Duodenal mucosa (tissue), 2 donors: ENCODE results near the gene SIL1.
"Not testable (repeated sequence)": the region's sequence is repeated elsewhere in the genome, so short reads cannot be mapped to it uniquely, and the experiment has no call there.

Source experiments
- H3K27ac ChIP-seq: one replicate; pipeline ENCODE4 v1.7.0; 2013; ENCODE audit warnings: low read depth, low read length
- H3K27me3 ChIP-seq, 2 donors: one replicate each; pipeline ENCODE4 v1.7.0; 2013; ENCODE audit warnings: low read length in 2 of 2, control low read depth in 1 of 2; ENCODE audit not compliant: insufficient read depth in 2 of 2, control insufficient read depth in 1 of 2
- H3K36me3 ChIP-seq, 2 donors: one replicate each; pipeline ENCODE4 v1.7.0; 2013; ENCODE audit warnings: low read length in 2 of 2, control low read depth in 1 of 2; ENCODE audit not compliant: insufficient read depth in 2 of 2, control insufficient read depth in 1 of 2
- H3K4me1 ChIP-seq, 2 donors: one replicate each; pipeline ENCODE4 v1.7.0; 2013; ENCODE audit warnings: low read length in 2 of 2, control low read depth in 1 of 2; ENCODE audit not compliant: insufficient read depth in 2 of 2, control insufficient read depth in 1 of 2
- H3K4me3 ChIP-seq, 2 donors: one replicate each; pipeline ENCODE4 v1.7.0; 2013; ENCODE audit warnings: low read length in 2 of 2, low read depth in 1 of 2
- H3K9ac ChIP-seq, 2 donors: one replicate each; pipeline ENCODE4 v1.7.0; 2013; ENCODE audit warnings: low read length in 2 of 2, low read depth in 1 of 2
- H3K9me3 ChIP-seq, 2 donors: one replicate each; pipeline ENCODE4 v1.7.0; 2013; ENCODE audit warnings: low read length in 2 of 2, control low read depth in 1 of 2; ENCODE audit not compliant: control insufficient read depth in 1 of 2

The SIL1 gene

GRCh38 chr5:139019211-139019610, 179.0 kb downstream of the SIL1 start:
- H3K4me3 ChIP-seq: no peak overlapping the region
- H3K36me3 ChIP-seq: peaks cover 9 to 36% of the 10 kb centered on the region in 2 donors
- no peaks in the 10 kb centered on the region for H3K27me3 ChIP-seq
- no peaks in the 10 kb centered on the region for H3K9me3 ChIP-seq
- no peaks in the 10 kb centered on the region for H3K4me1 ChIP-seq
- no peak overlapping the region for H3K9ac ChIP-seq
- H3K27ac ChIP-seq: no peak overlapping the region

- H3K4me1 ChIP-seq: no peaks in the 10 kb centered on the region
- H3K27me3 ChIP-seq: no peaks in the 10 kb centered on the region
- no peak overlapping the region for H3K4me3 ChIP-seq
- H3K9me3 ChIP-seq: no peaks in the 10 kb centered on the region
- H3K9ac ChIP-seq: no peak overlapping the region
- H3K27ac ChIP-seq: no peak overlapping the region
- peaks cover 9 to 31% of the 10 kb centered on the region in 2 donors for H3K36me3 ChIP-seq
These were observed 180.5 kb downstream of the SIL1 start for GRCh38 chr5:139017624-139018023.

- Histone ChIP-seq H3K9me3 (no peaks in the 10 kb centered on the region), H3K27me3 (no peaks in the 10 kb centered on the region), H3K4me1 (no peaks in the 10 kb centered on the region), H3K4me3 (no peak overlapping the region), H3K36me3 (peaks cover 9 to 20% of the 10 kb centered on the region in 2 donors), H3K9ac (no peak overlapping the region), H3K27ac (no peak overlapping the region)
These were observed 182.0 kb downstream of the SIL1 start for GRCh38 chr5:139016186-139016585.

GRCh38 chr5:139014726-139015125, 183.4 kb downstream of the SIL1 start:
- Histone ChIP-seq H3K36me3 (peaks cover 3 to 8% of the 10 kb centered on the region in 2 donors), H3K27ac (no peak overlapping the region), H3K4me3 (no peak overlapping the region)

GRCh38 chr5:139012176-139012575, 186.0 kb downstream of the SIL1 start:
- Histone ChIP-seq H3K4me1 (no peaks in the 10 kb centered on the region), H3K36me3 (no peaks in the 10 kb centered on the region), H3K9ac (no peak overlapping the region), H3K4me3 (no peak overlapping the region), H3K27me3 (no peaks in the 10 kb centered on the region), H3K27ac (no peak overlapping the region), H3K9me3 (no peaks in the 10 kb centered on the region)

More at GRCh38 chr5:139014726-139015125, 183.4 kb downstream of the SIL1 start:
- Histone ChIP-seq H3K4me1 (no peaks in the 10 kb centered on the region), H3K9ac (no peak overlapping the region), H3K27me3 (no peaks in the 10 kb centered on the region), H3K9me3 (no peaks in the 10 kb centered on the region)

GRCh38 chr5:139011156-139011555, 187.0 kb downstream of the SIL1 start:
- not testable (repeated sequence) for H3K36me3 ChIP-seq, H3K27me3 ChIP-seq, H3K4me1 ChIP-seq, H3K9ac ChIP-seq, H3K4me3 ChIP-seq, H3K9me3 ChIP-seq, H3K27ac ChIP-seq

- no peak overlapping the region for H3K27ac ChIP-seq
- H3K36me3 ChIP-seq: no peaks in the 10 kb centered on the region
- H3K4me1 ChIP-seq: no peaks in the 10 kb centered on the region
- no peak overlapping the region for H3K4me3 ChIP-seq
- no peaks in the 10 kb centered on the region for H3K27me3 ChIP-seq
- H3K9ac ChIP-seq: no peak overlapping the region
- no peaks in the 10 kb centered on the region for H3K9me3 ChIP-seq
These were observed 193.5 kb downstream of the SIL1 start for GRCh38 chr5:139004374-139005307.

GRCh38 chr5:138999674-139000073, 198.5 kb downstream of the SIL1 start:
- Histone ChIP-seq H3K9ac (no peak overlapping the region), H3K9me3 (no peaks in the 10 kb centered on the region), H3K4me3 (no peak overlapping the region), H3K27me3 (no peaks in the 10 kb centered on the region), H3K4me1 (no peaks in the 10 kb centered on the region), H3K36me3 (no peaks in the 10 kb centered on the region), H3K27ac (no peak overlapping the region)

- Histone ChIP-seq H3K27me3 (no peaks in the 10 kb centered on the region), H3K9me3 (no peaks in the 10 kb centered on the region), H3K36me3 (no peaks in the 10 kb centered on the region), H3K9ac (no peak overlapping the region), H3K27ac (no peak overlapping the region), H3K4me1 (no peaks in the 10 kb centered on the region), H3K4me3 (no peak overlapping the region)
These were observed 199.6 kb downstream of the SIL1 start for GRCh38 chr5:138998521-138998920.

- H3K9me3 ChIP-seq: no peaks in the 10 kb centered on the region
- H3K27me3 ChIP-seq: no peaks in the 10 kb centered on the region
- H3K9ac ChIP-seq: no peak overlapping the region
- no peak overlapping the region for H3K4me3 ChIP-seq
- no peaks in the 10 kb centered on the region for H3K36me3 ChIP-seq
- no peaks in the 10 kb centered on the region for H3K4me1 ChIP-seq
- H3K27ac ChIP-seq: no peak overlapping the region
These were observed 202.0 kb downstream of the SIL1 start for GRCh38 chr5:138996120-138996519.
